Mesothelial cell of epicardium (in vitro differentiated cells): Measurements from ENCODE around the gene RBBP6. TPM values are rescaled to one million over a fixed set of nuclear protein-coding genes. Genes with fewer than 3 reads are reported as not detected.

Experiments used
- DNase-seq, 2 experiments: peaks; one replicate each; pipeline ENCODE4 v3.0.0; 2021; ENCODE audit warnings: low spot score in 2 of 2; ENCODE audit not compliant: unreplicated experiment in 2 of 2
- H3K27ac Mint-ChIP-seq: 2 replicates; pipeline ENCODE4 v1.8.0; 2021; ENCODE audit warnings: mixed read lengths
- H3K27me3 Mint-ChIP-seq: 2 replicates; pipeline ENCODE4 v1.8.0; 2021; ENCODE audit warnings: low read depth, mixed read lengths
- H3K36me3 Mint-ChIP-seq: 2 replicates; pipeline ENCODE4 v1.8.0; 2021; ENCODE audit warnings: mixed read lengths
- H3K4me1 Mint-ChIP-seq: 2 replicates; pipeline ENCODE4 v1.8.0; 2021; ENCODE audit warnings: mixed read lengths
- H3K4me3 Mint-ChIP-seq: 2 replicates; pipeline ENCODE4 v1.8.0; 2021; ENCODE audit warnings: mild to moderate bottlenecking, moderate library complexity, mixed read lengths
- H3K9me3 Mint-ChIP-seq: 2 replicates; pipeline ENCODE4 v1.8.0; 2021; ENCODE audit warnings: mixed read lengths
- CTCF ChIP-seq: fragments of 200-600 bp; sonication (generic); IDR thresholded peaks from one replicate; pipeline ENCODE4 v1.5.0; 2021; ENCODE audit warnings: antibody characterized with exemption; ENCODE audit not compliant: unreplicated experiment
- total RNA-seq: library from RNA; stranded (reverse); gene quantifications from 3 replicates; pipeline ENCODE4 v1.2.1, GENCODE V29; 2021

RBBP6 gene
- total RNA-seq, 1 donor from 2014 or later = 101 TPM

- Mint-ChIP-seq H3K9me3 (no peaks in the 10 kb centered on the region), H3K4me1 (peaks cover 39% of the 10 kb centered on the region), H3K4me3 (peak overlapping the region; percentile 99), H3K36me3 (peaks cover 6% of the 10 kb centered on the region), H3K27ac (peak overlapping the region; percentile 99), H3K27me3 (no peaks in the 10 kb centered on the region)
- no peak for DNase-seq
- no peak for TF ChIP-seq CTCF
Measured at GRCh38 chr16:24540602-24541210, 1.3 kb downstream of the RBBP6 start.

- peaks cover 39% of the 10 kb centered on the region for H3K4me1 Mint-ChIP-seq
- H3K36me3 Mint-ChIP-seq = peaks cover 7% of the 10 kb centered on the region
- no peaks in the 10 kb centered on the region for H3K27me3 Mint-ChIP-seq
- no peak for DNase-seq
- H3K4me3 Mint-ChIP-seq = peak overlapping the region; percentile 99
- peak overlapping the region; percentile 99 for H3K27ac Mint-ChIP-seq
- H3K9me3 Mint-ChIP-seq = no peaks in the 10 kb centered on the region
- TF ChIP-seq CTCF = no peak
Measured at GRCh38 chr16:24541233-24541933, 2.0 kb downstream of the RBBP6 start.

GRCh38 chr16:24543949-24544348 is 4.6 kb downstream of the RBBP6 start:
- DNase-seq = no peak
- Mint-ChIP-seq H3K9me3 (no peaks in the 10 kb centered on the region), H3K27me3 (no peaks in the 10 kb centered on the region), H3K36me3 (peaks cover 20% of the 10 kb centered on the region), H3K4me1 (peaks cover 39% of the 10 kb centered on the region), H3K27ac (no peak overlapping the region), H3K4me3 (peak overlapping the region; percentile 13)
- TF ChIP-seq CTCF = no peak

- no peaks in the 10 kb centered on the region for H3K27me3 Mint-ChIP-seq
- peaks cover 24% of the 10 kb centered on the region for H3K36me3 Mint-ChIP-seq
- H3K4me1 Mint-ChIP-seq = peaks cover 39% of the 10 kb centered on the region
- no peak for TF ChIP-seq CTCF
- H3K4me3 Mint-ChIP-seq = no peak overlapping the region
- H3K9me3 Mint-ChIP-seq = no peaks in the 10 kb centered on the region
- peak overlapping the region; percentile 12 for H3K27ac Mint-ChIP-seq
- no peak for DNase-seq
Measured at GRCh38 chr16:24544640-24545039, 5.3 kb downstream of the RBBP6 start.

- Mint-ChIP-seq H3K9me3 (no peaks in the 10 kb centered on the region), H3K27ac (no peak overlapping the region), H3K36me3 (peaks cover 29% of the 10 kb centered on the region), H3K4me1 (peaks cover 5% of the 10 kb centered on the region), H3K27me3 (no peaks in the 10 kb centered on the region), H3K4me3 (no peak overlapping the region)
- no peak for DNase-seq
- TF ChIP-seq CTCF = no peak
Measured at GRCh38 chr16:24550295-24550694, 10.9 kb downstream of the RBBP6 start.
